DND-41 (cell line): ENCODE measurements around the gene CFAP61.

Source experiments
- EZH2 ChIP-seq: IDR thresholded peaks from 3 replicates; pipeline ENCODE4 v1.6.1; 2012; ENCODE audit warnings: borderline replicate concordance, low read depth, mild to moderate bottlenecking, moderate library complexity, low read length, inconsistent platforms; ENCODE audit not compliant: severe bottlenecking
- TF ChIP-seq, protein P1 (sequence below): IDR thresholded peaks from 2 replicates; pipeline ENCODE4 v1.5.1; 2012; ENCODE audit warnings: borderline replicate concordance, low read length, moderate library complexity, mild to moderate bottlenecking; ENCODE audit not compliant: poor library complexity, severe bottlenecking; ENCODE audit errors: extremely low read depth

DNA sequence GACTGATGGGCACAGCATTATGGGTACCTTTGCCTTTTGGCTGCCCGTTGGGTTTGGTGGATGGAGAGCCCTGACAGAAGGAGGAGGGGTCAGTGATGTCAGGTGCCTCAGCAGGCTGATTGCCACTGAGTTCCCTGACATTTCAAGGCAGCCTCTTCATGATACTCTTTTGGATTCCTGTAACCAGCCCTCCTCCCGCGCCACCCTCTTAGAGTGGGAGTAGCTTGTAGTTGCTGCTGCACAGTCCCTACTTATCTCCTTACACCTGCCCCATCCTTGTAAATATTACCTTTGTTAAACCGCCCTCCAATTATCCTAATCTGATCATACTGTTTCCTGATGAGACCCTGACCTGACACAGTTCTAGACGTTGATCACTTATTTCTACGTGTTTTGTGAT lies 140.0 kb downstream of the CFAP61 start:
- TF ChIP-seq, protein P1, sequence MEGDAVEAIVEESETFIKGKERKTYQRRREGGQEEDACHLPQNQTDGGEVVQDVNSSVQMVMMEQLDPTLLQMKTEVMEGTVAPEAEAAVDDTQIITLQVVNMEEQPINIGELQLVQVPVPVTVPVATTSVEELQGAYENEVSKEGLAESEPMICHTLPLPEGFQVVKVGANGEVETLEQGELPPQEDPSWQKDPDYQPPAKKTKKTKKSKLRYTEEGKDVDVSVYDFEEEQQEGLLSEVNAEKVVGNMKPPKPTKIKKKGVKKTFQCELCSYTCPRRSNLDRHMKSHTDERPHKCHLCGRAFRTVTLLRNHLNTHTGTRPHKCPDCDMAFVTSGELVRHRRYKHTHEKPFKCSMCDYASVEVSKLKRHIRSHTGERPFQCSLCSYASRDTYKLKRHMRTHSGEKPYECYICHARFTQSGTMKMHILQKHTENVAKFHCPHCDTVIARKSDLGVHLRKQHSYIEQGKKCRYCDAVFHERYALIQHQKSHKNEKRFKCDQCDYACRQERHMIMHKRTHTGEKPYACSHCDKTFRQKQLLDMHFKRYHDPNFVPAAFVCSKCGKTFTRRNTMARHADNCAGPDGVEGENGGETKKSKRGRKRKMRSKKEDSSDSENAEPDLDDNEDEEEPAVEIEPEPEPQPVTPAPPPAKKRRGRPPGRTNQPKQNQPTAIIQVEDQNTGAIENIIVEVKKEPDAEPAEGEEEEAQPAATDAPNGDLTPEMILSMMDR = no peak
- TF ChIP-seq EZH2 = no peak
